Left lobe of liver (tissue), 2 donors: ENCODE results near the gene NNMT. TPM values are rescaled to one million over a fixed set of nuclear protein-coding genes. Genes with fewer than 3 reads are reported as not detected.

Experiments used
- ATAC-seq: fragments of 200-7000 bp; cut with Tn5 transposase; one replicate; pipeline ENCODE4 v1.9.1; 2020; ENCODE audit warnings: mild to moderate bottlenecking, moderate library complexity
- DNase-seq: peaks from one replicate; pipeline ENCODE4 v3.0.0-alpha.2; 2020; ENCODE audit warnings: low spot score
- total RNA-seq: library from RNA; stranded (reverse); gene quantifications from one replicate; pipeline ENCODE4 v1.2.1, GENCODE V29; 2021
- donor health status: DM: no; HTN: no; CAD: no; lungs with moderate emphysema.
- donor health status: DM: no; HTN: yes; CAD: no.

The NNMT gene
- total RNA-seq, 1 donor from 2014 or later: 588 TPM

- ATAC-seq: no peak
- DNase-seq: no peak
These were observed 47.3 kb downstream of the NNMT start for GRCh38 chr11:114343493-114343892.

- ATAC-seq (no peak), DNase-seq (no peak)
These were observed 48.3 kb downstream of the NNMT start for GRCh38 chr11:114344494-114344893.

GRCh38 chr11:114345575-114346222 is 49.5 kb downstream of the NNMT start:
- ATAC-seq: peak; percentile 81
- peak; percentile 66 for DNase-seq

GRCh38 chr11:114346709-114347141 is 50.5 kb downstream of the NNMT start:
- ATAC-seq (no peak), DNase-seq (no peak)

GRCh38 chr11:114348200-114349191 is 52.3 kb downstream of the NNMT start:
- DNase-seq: no peak

GRCh38 chr11:114350022-114350421 is 53.8 kb downstream of the NNMT start:
- no peak for DNase-seq
- no peak for ATAC-seq

More at GRCh38 chr11:114348200-114349191, 52.3 kb downstream of the NNMT start:
- ATAC-seq: peak; percentile 77

- DNase-seq (no peak), ATAC-seq (no peak)
These were observed 57.2 kb downstream of the NNMT start for GRCh38 chr11:114353443-114353842.

- no peak for ATAC-seq
- DNase-seq: no peak
These were observed 57.9 kb downstream of the NNMT start for GRCh38 chr11:114354076-114354475.

GRCh38 chr11:114358716-114359115 is 62.5 kb downstream of the NNMT start:
- DNase-seq (no peak), ATAC-seq (peak; percentile 47)

GRCh38 chr11:114359342-114359741 is 63.1 kb downstream of the NNMT start:
- DNase-seq (no peak), ATAC-seq (no peak)

GRCh38 chr11:114362326-114362725 is 66.1 kb downstream of the NNMT start:
- DNase-seq (no peak), ATAC-seq (no peak)

GRCh38 chr11:114362958-114363357 is 66.8 kb downstream of the NNMT start:
- ATAC-seq: no peak

More at GRCh38 chr11:114362958-114363357, 66.8 kb downstream of the NNMT start:
- no peak for DNase-seq

Other genes with a start within 250 kb of the NNMT start
- 160 TPM for gene ZBTB16, start 236.7 kb upstream of the NNMT start, total RNA-seq
- 11.9 TPM for gene C11orf71, start 104.1 kb downstream of the NNMT start, total RNA-seq
- gene RBM7, start 104.3 kb downstream of the NNMT start, total RNA-seq: 8.7 TPM
- 23.6 TPM for gene REXO2, start 143.1 kb downstream of the NNMT start, total RNA-seq